HG03575 (cell line): ENCODE measurements around the gene EDN2.

Experiments
- ATAC-seq: cut with Tn5 transposase; IDR thresholded peaks from one replicate; pipeline ENCODE4 v1.9.1; 2021; ENCODE audit not compliant: unreplicated experiment, insufficient number of reproducible peaks, low FRiP score; ENCODE audit errors: extremely low read depth

The EDN2 gene

GRCh38 chr1:41501581-41501980, 17.1 kb upstream of the EDN2 start:
- ATAC-seq = no peak

- no peak for ATAC-seq
Observed at GRCh38 chr1:41500781-41501518, 16.5 kb upstream of the EDN2 start.

GRCh38 chr1:41500378-41500777, 15.9 kb upstream of the EDN2 start:
- ATAC-seq = no peak

- ATAC-seq = no peak
Observed at GRCh38 chr1:41499591-41499990, 15.1 kb upstream of the EDN2 start.

- no peak for ATAC-seq
Observed at GRCh38 chr1:41498804-41499203, 14.3 kb upstream of the EDN2 start.

GRCh38 chr1:41498391-41498790, 13.9 kb upstream of the EDN2 start:
- ATAC-seq = no peak

GRCh38 chr1:41497461-41498030, 13.1 kb upstream of the EDN2 start:
- no peak for ATAC-seq

- ATAC-seq = no peak
Observed at GRCh38 chr1:41497056-41497440, 12.6 kb upstream of the EDN2 start.

GRCh38 chr1:41496080-41497055, 11.9 kb upstream of the EDN2 start:
- ATAC-seq = no peak

GRCh38 chr1:41495210-41495948, 10.9 kb upstream of the EDN2 start:
- no peak for ATAC-seq

GRCh38 chr1:41494351-41495209, 10.1 kb upstream of the EDN2 start:
- no peak for ATAC-seq

GRCh38 chr1:41493626-41494350, 9.3 kb upstream of the EDN2 start:
- no peak for ATAC-seq

GRCh38 chr1:41493117-41493536, 8.6 kb upstream of the EDN2 start:
- ATAC-seq = no peak

- ATAC-seq = no peak
Observed at GRCh38 chr1:41492341-41492848, 7.9 kb upstream of the EDN2 start.

- no peak for ATAC-seq
Observed at GRCh38 chr1:41490911-41491310, 6.4 kb upstream of the EDN2 start.

GRCh38 chr1:41489561-41489960, 5.1 kb upstream of the EDN2 start:
- no peak for ATAC-seq
